Measurements from ENCODE around the gene SPAG17. TPM values are rescaled to one million over a fixed set of nuclear protein-coding genes. Genes with fewer than 3 reads are reported as not detected.

Gene SPAG17
- polyA plus RNA-seq, 4 donors = 5.9 to 10.0 (median 8.7) TPM

GRCh38 chr1:118007391-118007790, 177.6 kb downstream of the SPAG17 start:
- DNase-seq (ENCODE audit: low read depth in 4 of 4, low spot score in 3 of 4) = no peak

GRCh38 chr1:118004312-118004711, 180.7 kb downstream of the SPAG17 start:
- DNase-seq (ENCODE audit: low read depth in 4 of 4, low spot score in 3 of 4) = no peak

GRCh38 chr1:117985973-117986372, 199.1 kb downstream of the SPAG17 start:
- DNase-seq (ENCODE audit: low read depth in 4 of 4, low spot score in 3 of 4) = no peak

GRCh38 chr1:117985239-117985638, 199.8 kb downstream of the SPAG17 start:
- no peak for DNase-seq (ENCODE audit: low read depth in 4 of 4, low spot score in 3 of 4)

- DNase-seq (ENCODE audit: low read depth in 4 of 4, low spot score in 3 of 4) = no peak
These were observed 203.4 kb downstream of the SPAG17 start for GRCh38 chr1:117981455-117982192.

GRCh38 chr1:117976381-117976780, 208.6 kb downstream of the SPAG17 start:
- no peak for DNase-seq (ENCODE audit: low read depth in 4 of 4, low spot score in 3 of 4)

GRCh38 chr1:117971777-117972176, 213.3 kb downstream of the SPAG17 start:
- DNase-seq (ENCODE audit: low read depth in 4 of 4, low spot score in 3 of 4) = no peak

GRCh38 chr1:117970252-117970651, 214.8 kb downstream of the SPAG17 start:
- DNase-seq (ENCODE audit: low read depth in 4 of 4, low spot score in 3 of 4) = peak in 3 of 4 donors; percentile 27 to 29 (median 28)

- no peak for DNase-seq (ENCODE audit: low read depth in 4 of 4, low spot score in 3 of 4)
These were observed 217.1 kb downstream of the SPAG17 start for GRCh38 chr1:117967881-117968280.

- DNase-seq (ENCODE audit: low read depth in 4 of 4, low spot score in 3 of 4) = no peak
These were observed 217.6 kb downstream of the SPAG17 start for GRCh38 chr1:117967477-117967876.

- no peak for DNase-seq (ENCODE audit: low read depth in 4 of 4, low spot score in 3 of 4)
These were observed 220.6 kb downstream of the SPAG17 start for GRCh38 chr1:117964290-117965038.

GRCh38 chr1:117959364-117959763, 225.7 kb downstream of the SPAG17 start:
- no peak for DNase-seq (ENCODE audit: low read depth in 4 of 4, low spot score in 3 of 4)

GRCh38 chr1:117952386-117952785, 232.6 kb downstream of the SPAG17 start:
- no peak for DNase-seq (ENCODE audit: low read depth in 4 of 4, low spot score in 3 of 4)

- no peak for DNase-seq (ENCODE audit: low read depth in 4 of 4, low spot score in 3 of 4)
These were observed 242.7 kb downstream of the SPAG17 start for GRCh38 chr1:117942293-117942692.

GRCh38 chr1:117933769-117934168, 251.3 kb downstream of the SPAG17 start:
- no peak for DNase-seq (ENCODE audit: low read depth in 4 of 4, low spot score in 3 of 4)

GRCh38 chr1:117932576-117932975, 252.5 kb downstream of the SPAG17 start:
- no peak for DNase-seq (ENCODE audit: low read depth in 4 of 4, low spot score in 3 of 4)

- DNase-seq (ENCODE audit: low read depth in 4 of 4, low spot score in 3 of 4) = no peak
These were observed 254.5 kb downstream of the SPAG17 start for GRCh38 chr1:117930484-117930883.

GRCh38 chr1:117930173-117930447, 254.9 kb downstream of the SPAG17 start:
- DNase-seq (ENCODE audit: low read depth in 4 of 4, low spot score in 3 of 4) = no peak

GRCh38 chr1:117929343-117930172, 255.5 kb downstream of the SPAG17 start, which contains the start of the genes GDAP2 and WDR3:
TSS of gene GDAP2 (minus strand) at chr1:117929621. CDS start at chr1:117920357, 9,264 bp downstream.
TSS of gene WDR3 (plus strand) at chr1:117929739. CDS start at chr1:117933320, 3,581 bp downstream.
- peak; percentile 92 to 96 (median 95) for DNase-seq (ENCODE audit: low read depth in 4 of 4, low spot score in 3 of 4)

- peak; percentile 30 to 40 (median 36) for DNase-seq (ENCODE audit: low read depth in 4 of 4, low spot score in 3 of 4)
These were observed 256.1 kb downstream of the SPAG17 start for GRCh38 chr1:117928881-117929342.

GRCh38 chr1:117925981-117926380, 259.0 kb downstream of the SPAG17 start:
- DNase-seq (ENCODE audit: low read depth in 4 of 4, low spot score in 3 of 4) = no peak

Measured in right renal pelvis (tissue), 4 donors.